H1 (cell line): Measurements from ENCODE around the gene TRPV2. TPM values are rescaled to one million over a fixed set of nuclear protein-coding genes. Genes with fewer than 3 reads are reported as not detected.

Experiments used
- ATF2 ChIP-seq: IDR thresholded peaks from 2 replicates; pipeline ENCODE4 v1.6.1; 2012; ENCODE audit warnings: low read length, inconsistent platforms
- ATF3 ChIP-seq: IDR thresholded peaks from 2 replicates; pipeline ENCODE4 v1.6.1; 2011; ENCODE audit warnings: low read depth, mild to moderate bottlenecking, low read length; ENCODE audit not compliant: insufficient read depth
- BACH1 ChIP-seq: IDR thresholded peaks from 2 replicates; pipeline ENCODE4 v1.6.1; 2012; ENCODE audit warnings: low read length, improper control_type of control experiment
- CHD2 ChIP-seq: IDR thresholded peaks from 2 replicates; pipeline ENCODE4 v1.6.1; 2012; ENCODE audit warnings: low read length, improper control_type of control experiment
- E2F6 ChIP-seq: IDR thresholded peaks from 2 replicates; pipeline ENCODE4 v1.6.1; 2012; ENCODE audit warnings: inconsistent platforms
- JUND ChIP-seq: IDR thresholded peaks from 2 replicates; pipeline ENCODE4 v1.6.1; 2011; ENCODE audit warnings: mild to moderate bottlenecking, improper control_type of control experiment, low read length
- POLR2A ChIP-seq, 2 experiments: IDR thresholded peaks; 1 replicate in 1 of 2; 2 replicates in 1 of 2; pipeline ENCODE4 v1.6.1; 2011; ENCODE audit warnings: low read depth in 2 of 2, low read length in 2 of 2, mild to moderate bottlenecking in 2 of 2; ENCODE audit errors: control extremely low read depth in 1 of 2
- POU5F1 ChIP-seq: IDR thresholded peaks from 2 replicates; pipeline ENCODE4 v1.6.1; 2011; ENCODE audit warnings: low read depth, mild to moderate bottlenecking, low read length, moderate library complexity
- SAP30 ChIP-seq: fragments of 300-600 bp; sonication (generic); IDR thresholded peaks from 2 replicates; pipeline ENCODE4 v1.7.1; 2012; ENCODE audit warnings: low read length, moderate library complexity, mild to moderate bottlenecking, inconsistent platforms; ENCODE audit not compliant: insufficient read depth, insufficient replicate concordance
- SIN3A ChIP-seq, 2 experiments: IDR thresholded peaks in 1 of 2; conservative IDR thresholded peaks in 1 of 2; 2 replicates each; pipeline ENCODE4 v1.6.1; 2011 to 2012; ENCODE audit warnings: low read length in 2 of 2, improper control_type of control experiment in 1 of 2, low read depth in 1 of 2, mild to moderate bottlenecking in 1 of 2
- SP1 ChIP-seq: IDR thresholded peaks from 2 replicates; pipeline ENCODE4 v1.6.1; 2011; ENCODE audit warnings: low read depth, low read length
- SP2 ChIP-seq: IDR thresholded peaks from 2 replicates; pipeline ENCODE4 v1.6.1; 2012; ENCODE audit warnings: mild to moderate bottlenecking, low read length, inconsistent platforms
- SP4 ChIP-seq: IDR thresholded peaks from 2 replicates; pipeline ENCODE4 v1.6.1; 2012; ENCODE audit warnings: low read length, inconsistent platforms
- TAF1 ChIP-seq: IDR thresholded peaks from 2 replicates; pipeline ENCODE4 v1.6.1; 2011; ENCODE audit warnings: mild to moderate bottlenecking, low read depth, low read length
- ZNF274 ChIP-seq: IDR thresholded peaks from 2 replicates; pipeline ENCODE4 v1.7.0; 2012; ENCODE audit warnings: low read length, borderline replicate concordance; ENCODE audit errors: extremely low read depth
- polyA plus RNA-seq, 7 experiments: library from polyadenylated mRNA; depleted of rRNA in 3 of 7; stranded (reverse) in 5 of 7; unstranded in 2 of 7; fragments of >200 nt in 5 of 7; fragments of 200-250 nt in 2 of 7; gene quantifications; 1 replicate in 5 of 7; 2 replicates in 1 of 7; 4 replicates in 1 of 7; pipeline versions ENCODE4 v1.2.1 to v1.2.3, GENCODE V29; 2011 to 2013; ENCODE audit warnings: missing spikeins in 2 of 7, mixed read lengths in 2 of 7
- total RNA-seq: library from RNA; stranded (reverse); fragmentation: NEBNext Ultra II Directional; extraction: Animal tissue kit (Norgen Biotek cat#: 25700); gene quantifications from 2 replicates; pipeline ENCODE4 v1.2.1, GENCODE V29; 2021

TRPV2 gene
- total and polyA plus RNA-seq, 2 of the 8 experiments (the other 6 are each of a cell fraction or from before 2014, with no cell fraction given), result 1.7 to 2.1 TPM

GRCh38 chr17:16438557-16439302, 23.4 kb downstream of the TRPV2 start (continued):
- peak; percentile 40; the same call in 1 of the 2 replicates for TF ChIP-seq E2F6
- TF ChIP-seq POU5F1, result no peak
- TF ChIP-seq ZNF274, result no peak
- TF ChIP-seq ATF2, result no peak
- peak; percentile 94 to 99 for TF ChIP-seq POLR2A (IDR thresholded peaks at IDR 0.05; ENCODE audit: control extremely low read depth in 1 of 2, low read depth in 2 of 2, low read length in 2 of 2)
- peak; percentile 99 for TF ChIP-seq TAF1
- TF ChIP-seq ATF3, result 0 out of 2 replicates have a peak, but pooled peaks have one; percentile 31
- peak; percentile 58 for TF ChIP-seq CHD2
- TF ChIP-seq BACH1, result peak; percentile 76
- peak; percentile 89 for TF ChIP-seq SP1
- TF ChIP-seq SAP30, result peak; percentile 5
- peak; percentile 93 for TF ChIP-seq JUND
- TF ChIP-seq SP4, result peak; percentile 85
- no peak for TF ChIP-seq SP2
- TF ChIP-seq SIN3A (conservative IDR thresholded peaks at IDR 0.05 in 1 of 2, IDR thresholded peaks at IDR 0.05 in 1 of 2; ENCODE audit: low read depth in 1 of 2, low read length in 2 of 2), result peak; percentile 44 to 85; a peak in 1 of 4 replicates
